ENCODE measurements around the gene NCKAP5. TPM values are rescaled to one million over a fixed set of nuclear protein-coding genes. Genes with fewer than 3 reads are reported as not detected.

The NCKAP5 gene
- total RNA-seq, 1 donor from 2014 or later = 27.9 TPM

DNA sequence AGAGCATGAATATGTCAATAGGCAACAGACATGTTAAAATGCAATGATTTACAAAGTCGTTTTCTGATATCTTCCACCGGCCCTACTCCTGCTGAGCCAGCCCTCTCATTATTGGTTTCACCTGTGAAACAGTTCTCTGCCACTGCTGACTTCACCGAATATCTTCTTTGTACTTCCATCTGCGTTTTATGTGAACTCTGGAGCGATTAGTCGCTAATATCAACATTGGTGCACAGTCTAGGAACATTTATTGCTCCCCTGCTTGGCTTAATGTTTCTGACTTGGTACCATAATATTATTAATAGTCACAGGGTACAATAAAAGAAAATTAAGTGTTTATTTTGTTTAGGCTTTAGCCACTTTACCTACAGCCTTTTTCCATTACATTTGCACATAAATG, 105.5 kb downstream of the NCKAP5 start:
- DNase-seq (ENCODE audit: low read depth, low spot score) = no peak
- peaks cover 2% of the 10 kb centered on the region for H3K9me3 Mint-ChIP-seq
- no peak overlapping the region for H3K4me3 Mint-ChIP-seq
- peaks cover 13% of the 10 kb centered on the region for H3K36me3 Mint-ChIP-seq (ENCODE audit: low read depth)
- TF ChIP-seq, protein P1, sequence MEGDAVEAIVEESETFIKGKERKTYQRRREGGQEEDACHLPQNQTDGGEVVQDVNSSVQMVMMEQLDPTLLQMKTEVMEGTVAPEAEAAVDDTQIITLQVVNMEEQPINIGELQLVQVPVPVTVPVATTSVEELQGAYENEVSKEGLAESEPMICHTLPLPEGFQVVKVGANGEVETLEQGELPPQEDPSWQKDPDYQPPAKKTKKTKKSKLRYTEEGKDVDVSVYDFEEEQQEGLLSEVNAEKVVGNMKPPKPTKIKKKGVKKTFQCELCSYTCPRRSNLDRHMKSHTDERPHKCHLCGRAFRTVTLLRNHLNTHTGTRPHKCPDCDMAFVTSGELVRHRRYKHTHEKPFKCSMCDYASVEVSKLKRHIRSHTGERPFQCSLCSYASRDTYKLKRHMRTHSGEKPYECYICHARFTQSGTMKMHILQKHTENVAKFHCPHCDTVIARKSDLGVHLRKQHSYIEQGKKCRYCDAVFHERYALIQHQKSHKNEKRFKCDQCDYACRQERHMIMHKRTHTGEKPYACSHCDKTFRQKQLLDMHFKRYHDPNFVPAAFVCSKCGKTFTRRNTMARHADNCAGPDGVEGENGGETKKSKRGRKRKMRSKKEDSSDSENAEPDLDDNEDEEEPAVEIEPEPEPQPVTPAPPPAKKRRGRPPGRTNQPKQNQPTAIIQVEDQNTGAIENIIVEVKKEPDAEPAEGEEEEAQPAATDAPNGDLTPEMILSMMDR (conservative IDR thresholded peaks at IDR 0.05) = no peak
- no peak overlapping the region for H3K27ac Mint-ChIP-seq (ENCODE audit: unreplicated experiment)
- no peaks in the 10 kb centered on the region for H3K27me3 Mint-ChIP-seq (ENCODE audit: low read depth)
- H3K4me1 Mint-ChIP-seq = no peaks in the 10 kb centered on the region

DNA sequence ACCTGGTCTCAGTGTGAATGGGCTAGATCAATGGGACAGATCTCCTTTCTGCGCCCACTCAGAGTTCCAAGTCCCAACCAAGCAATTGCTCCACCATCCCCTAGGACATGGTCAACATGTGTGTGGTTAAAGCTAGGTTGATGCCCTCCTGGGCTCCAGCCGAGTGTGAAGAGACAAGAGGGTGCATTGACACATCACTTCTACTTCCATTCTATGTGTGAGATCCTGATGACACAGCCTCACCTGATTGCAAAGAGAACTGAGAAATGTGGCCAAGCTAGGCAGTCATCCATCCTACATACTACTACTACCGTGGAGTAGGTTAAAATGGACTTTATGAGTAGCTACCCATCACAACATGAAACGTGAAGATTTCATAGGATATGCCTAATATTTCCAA, 106.8 kb downstream of the NCKAP5 start:
- TF ChIP-seq, protein P1 (conservative IDR thresholded peaks at IDR 0.05) = no peak
- Mint-ChIP-seq H3K9me3 (peaks cover 2% of the 10 kb centered on the region), H3K27me3 (ENCODE audit: low read depth) (no peaks in the 10 kb centered on the region), H3K27ac (ENCODE audit: unreplicated experiment) (no peak overlapping the region), H3K36me3 (ENCODE audit: low read depth) (peaks cover 13% of the 10 kb centered on the region), H3K4me1 (no peaks in the 10 kb centered on the region), H3K4me3 (no peak overlapping the region)
- no peak for DNase-seq (ENCODE audit: low read depth, low spot score)

DNA sequence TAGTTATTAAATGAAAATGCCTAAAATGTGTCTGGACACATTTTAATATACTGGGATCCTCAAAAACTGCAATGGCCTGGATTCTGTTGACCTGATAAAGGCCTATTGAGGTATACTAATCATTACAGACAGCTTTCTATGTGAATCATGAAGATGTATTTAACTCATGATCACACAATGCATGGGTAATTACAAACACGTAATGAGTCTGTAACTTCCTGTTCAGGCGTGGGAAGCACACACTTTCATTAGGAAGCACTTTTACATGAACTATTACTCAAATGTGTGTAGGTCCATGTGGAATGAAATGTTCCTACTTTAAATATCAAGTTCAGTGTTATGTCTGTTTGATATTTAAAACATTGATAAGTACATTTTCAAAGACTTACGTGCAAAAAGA, 108.7 kb downstream of the NCKAP5 start:
- Mint-ChIP-seq H3K27ac (ENCODE audit: unreplicated experiment) (no peak overlapping the region), H3K4me1 (no peaks in the 10 kb centered on the region), H3K9me3 (peaks cover 6% of the 10 kb centered on the region), H3K36me3 (ENCODE audit: low read depth) (peaks cover 17% of the 10 kb centered on the region), H3K27me3 (ENCODE audit: low read depth) (no peaks in the 10 kb centered on the region), H3K4me3 (no peak overlapping the region)
- no peak for DNase-seq (ENCODE audit: low read depth, low spot score)
- TF ChIP-seq, protein P1 (conservative IDR thresholded peaks at IDR 0.05) = no peak

DNA sequence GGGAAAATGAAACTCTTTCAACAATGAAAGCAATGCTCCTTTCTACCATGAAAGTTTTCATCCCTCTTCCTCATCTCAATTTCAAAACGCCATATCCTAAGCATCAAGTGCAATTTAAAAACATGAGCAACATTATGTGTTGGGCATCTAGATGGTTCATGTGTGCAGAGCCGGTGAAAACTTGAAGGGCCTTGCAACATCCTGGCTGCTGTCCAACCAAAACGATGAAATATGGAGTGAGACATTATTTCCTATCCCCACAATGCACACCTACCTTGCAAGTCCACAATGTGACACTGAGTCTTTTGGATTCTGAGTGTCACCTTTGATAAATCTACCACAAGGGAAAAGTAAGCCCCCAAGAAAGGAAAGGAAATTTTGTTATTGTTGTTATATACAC, 110.0 kb downstream of the NCKAP5 start:
- TF ChIP-seq, protein P1 (conservative IDR thresholded peaks at IDR 0.05) = no peak
- no peak overlapping the region for H3K27ac Mint-ChIP-seq (ENCODE audit: unreplicated experiment)
- H3K27me3 Mint-ChIP-seq (ENCODE audit: low read depth) = no peaks in the 10 kb centered on the region
- no peak for DNase-seq (ENCODE audit: low read depth, low spot score)
- H3K36me3 Mint-ChIP-seq (ENCODE audit: low read depth) = peaks cover 17% of the 10 kb centered on the region
- H3K4me1 Mint-ChIP-seq = no peaks in the 10 kb centered on the region
- no peak overlapping the region for H3K4me3 Mint-ChIP-seq
- peaks cover 6% of the 10 kb centered on the region for H3K9me3 Mint-ChIP-seq

DNA sequence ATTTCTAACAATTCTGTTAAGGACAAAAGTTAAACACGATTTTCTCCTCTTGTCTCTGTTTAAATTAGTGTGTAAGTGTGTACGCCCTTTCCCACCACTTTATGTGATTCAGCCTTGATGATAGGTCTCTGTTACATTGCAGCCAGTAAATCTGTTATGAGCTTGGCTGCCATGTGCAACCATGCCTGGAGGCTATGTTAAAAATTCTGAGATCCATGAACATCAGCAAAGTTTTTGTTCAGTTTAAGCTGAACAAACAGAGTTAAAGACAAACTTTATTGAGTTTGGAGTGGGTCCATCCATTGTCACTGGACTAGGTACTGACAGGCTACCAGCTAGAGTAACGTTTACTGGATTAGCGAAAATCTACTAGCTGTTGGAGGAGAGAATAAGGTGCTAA, 110.4 kb downstream of the NCKAP5 start:
- DNase-seq (ENCODE audit: low read depth, low spot score) = no peak
- TF ChIP-seq, protein P1 (conservative IDR thresholded peaks at IDR 0.05) = no peak
- H3K9me3 Mint-ChIP-seq = peaks cover 6% of the 10 kb centered on the region
- no peak overlapping the region for H3K4me3 Mint-ChIP-seq
- H3K27ac Mint-ChIP-seq (ENCODE audit: unreplicated experiment) = no peak overlapping the region
- H3K36me3 Mint-ChIP-seq (ENCODE audit: low read depth) = peaks cover 17% of the 10 kb centered on the region
- H3K4me1 Mint-ChIP-seq = no peaks in the 10 kb centered on the region
- no peaks in the 10 kb centered on the region for H3K27me3 Mint-ChIP-seq (ENCODE audit: low read depth)

DNA sequence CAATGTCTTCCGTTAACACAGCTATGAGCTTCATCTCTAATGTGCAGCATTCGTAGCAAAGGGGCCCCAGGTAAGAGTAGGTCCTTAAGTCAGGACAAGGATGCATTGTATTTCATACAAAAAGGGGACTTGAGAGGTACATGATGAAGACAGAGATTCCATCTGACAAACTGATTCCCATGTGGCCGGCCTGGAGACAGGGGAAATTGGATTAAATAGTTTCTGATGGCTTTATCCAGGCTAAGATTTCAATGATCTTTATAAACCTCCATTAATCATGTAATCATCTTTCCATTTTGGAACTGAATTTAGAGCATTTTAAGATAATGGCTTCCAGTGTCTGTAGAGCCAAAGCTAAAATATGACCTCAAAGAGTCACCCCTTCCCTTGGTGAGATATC, 111.3 kb downstream of the NCKAP5 start:
- Mint-ChIP-seq H3K27ac (ENCODE audit: unreplicated experiment) (no peak overlapping the region), H3K27me3 (ENCODE audit: low read depth) (no peaks in the 10 kb centered on the region), H3K4me3 (no peak overlapping the region), H3K9me3 (peaks cover 6% of the 10 kb centered on the region), H3K36me3 (ENCODE audit: low read depth) (peaks cover 17% of the 10 kb centered on the region), H3K4me1 (no peaks in the 10 kb centered on the region)
- TF ChIP-seq, protein P1 (conservative IDR thresholded peaks at IDR 0.05) = no peak
- DNase-seq (ENCODE audit: low read depth, low spot score) = no peak

Measured in neural crest cell (in vitro differentiated cells).